DND-41 (cell line): ENCODE results near the gene SMARCC1.

Experiments
- ATAC-seq: fragments of 200-7000 bp; cut with Tn5 transposase; 3 replicates; pipeline ENCODE4 v1.9.1; 2021; ENCODE audit warnings: low read depth; ENCODE audit not compliant: insufficient read depth
- DNase-seq: peaks from one replicate; pipeline ENCODE4 v3.0.0-alpha.2; 2020
- H2AFZ ChIP-seq: 2 replicates; pipeline ENCODE4 v1.6.0; 2012; ENCODE audit warnings: low read depth, low read length
- H3K27ac ChIP-seq: 2 replicates; pipeline ENCODE4 v1.5.1; 2012; ENCODE audit warnings: low read length, inconsistent platforms
- H3K27me3 ChIP-seq: fragments of 200-600 bp; sonication (generic); 2 replicates; pipeline ENCODE4 v1.6.0; 2012; ENCODE audit warnings: low read length, mild to moderate bottlenecking, inconsistent platforms; ENCODE audit not compliant: insufficient read depth, poor library complexity
- H3K36me3 ChIP-seq: 2 replicates; pipeline ENCODE4 v1.5.1; 2012; ENCODE audit warnings: low read length, inconsistent platforms; ENCODE audit not compliant: insufficient read depth
- H3K4me1 ChIP-seq: 2 replicates; pipeline ENCODE4 v1.5.1; 2012; ENCODE audit warnings: mild to moderate bottlenecking, low read length; ENCODE audit not compliant: insufficient read depth
- H3K4me2 ChIP-seq: 2 replicates; pipeline ENCODE4 v1.6.0; 2012; ENCODE audit warnings: mild to moderate bottlenecking, moderate library complexity, low read length, inconsistent platforms; ENCODE audit not compliant: insufficient read depth
- H3K4me3 ChIP-seq, 2 experiments: fragments of 200-600 bp in 1 of 2; shearing (Covaris generic) in 1 of 2; 2 replicates each; pipeline ENCODE4 v1.5.1; 2012 to 2016; ENCODE audit warnings: inconsistent platforms in 2 of 2, low read length in 2 of 2, mild to moderate bottlenecking in 2 of 2, low read depth in 1 of 2, moderate library complexity in 1 of 2
- H3K79me2 ChIP-seq: 2 replicates; pipeline ENCODE4 v1.6.0; 2012; ENCODE audit warnings: low read length, inconsistent platforms; ENCODE audit not compliant: insufficient read depth
- H3K9ac ChIP-seq: 2 replicates; pipeline ENCODE4 v1.6.0; 2012; ENCODE audit warnings: low read depth, mild to moderate bottlenecking, inconsistent platforms, low read length, moderate library complexity
- H3K9me3 ChIP-seq: 2 replicates; pipeline ENCODE4 v1.5.1; 2012; ENCODE audit warnings: low read length, moderate library complexity, mild to moderate bottlenecking, inconsistent platforms; ENCODE audit not compliant: insufficient read depth, severe bottlenecking
- H4K20me1 ChIP-seq: 2 replicates; pipeline ENCODE4 v1.6.0; 2012; ENCODE audit warnings: low read length; ENCODE audit not compliant: insufficient read depth
- EZH2 ChIP-seq: IDR thresholded peaks from 3 replicates; pipeline ENCODE4 v1.6.1; 2012; ENCODE audit warnings: borderline replicate concordance, low read depth, mild to moderate bottlenecking, moderate library complexity, low read length, inconsistent platforms; ENCODE audit not compliant: severe bottlenecking
- TF ChIP-seq, protein P1 (sequence below): IDR thresholded peaks from 2 replicates; pipeline ENCODE4 v1.5.1; 2012; ENCODE audit warnings: borderline replicate concordance, low read length, moderate library complexity, mild to moderate bottlenecking; ENCODE audit not compliant: poor library complexity, severe bottlenecking; ENCODE audit errors: extremely low read depth

SMARCC1 gene

DNA sequence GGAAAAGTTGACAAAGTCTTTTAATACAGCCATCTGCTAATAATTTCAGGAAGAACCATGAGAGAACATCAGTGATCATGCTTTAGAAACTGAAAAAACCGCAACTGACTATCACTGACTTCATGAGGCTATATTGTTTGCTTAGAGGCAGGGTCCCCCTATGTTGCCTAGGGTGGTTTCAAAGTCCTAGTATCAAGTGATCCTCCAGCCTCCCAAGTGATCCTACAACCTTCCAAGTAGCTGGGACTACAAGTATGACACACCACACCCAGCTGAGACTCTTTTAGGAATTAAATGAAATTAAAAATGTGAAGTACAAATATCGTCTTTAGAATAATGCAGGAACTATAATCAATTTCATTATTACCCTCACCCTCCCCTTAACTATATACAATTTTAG lies 144.8 kb downstream of the SMARCC1 start:
- DNase-seq: no peak
- Histone ChIP-seq H3K27me3 (no peaks in the 10 kb centered on the region), H3K4me1 (no peaks in the 10 kb centered on the region), H4K20me1 (no peaks in the 10 kb centered on the region), H3K27ac (no peak overlapping the region), H2AFZ (no peak overlapping the region), H3K4me3 (no peak overlapping the region), H3K9me3 (no peaks in the 10 kb centered on the region), H3K79me2 (peaks cover 8% of the 10 kb centered on the region; the same call in 1 of the 2 replicates), H3K9ac (no peak overlapping the region), H3K4me2 (no peak overlapping the region), H3K36me3 (peaks cover 85% of the 10 kb centered on the region)
- no peak for ATAC-seq
- TF ChIP-seq, protein P1, sequence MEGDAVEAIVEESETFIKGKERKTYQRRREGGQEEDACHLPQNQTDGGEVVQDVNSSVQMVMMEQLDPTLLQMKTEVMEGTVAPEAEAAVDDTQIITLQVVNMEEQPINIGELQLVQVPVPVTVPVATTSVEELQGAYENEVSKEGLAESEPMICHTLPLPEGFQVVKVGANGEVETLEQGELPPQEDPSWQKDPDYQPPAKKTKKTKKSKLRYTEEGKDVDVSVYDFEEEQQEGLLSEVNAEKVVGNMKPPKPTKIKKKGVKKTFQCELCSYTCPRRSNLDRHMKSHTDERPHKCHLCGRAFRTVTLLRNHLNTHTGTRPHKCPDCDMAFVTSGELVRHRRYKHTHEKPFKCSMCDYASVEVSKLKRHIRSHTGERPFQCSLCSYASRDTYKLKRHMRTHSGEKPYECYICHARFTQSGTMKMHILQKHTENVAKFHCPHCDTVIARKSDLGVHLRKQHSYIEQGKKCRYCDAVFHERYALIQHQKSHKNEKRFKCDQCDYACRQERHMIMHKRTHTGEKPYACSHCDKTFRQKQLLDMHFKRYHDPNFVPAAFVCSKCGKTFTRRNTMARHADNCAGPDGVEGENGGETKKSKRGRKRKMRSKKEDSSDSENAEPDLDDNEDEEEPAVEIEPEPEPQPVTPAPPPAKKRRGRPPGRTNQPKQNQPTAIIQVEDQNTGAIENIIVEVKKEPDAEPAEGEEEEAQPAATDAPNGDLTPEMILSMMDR: no peak
- TF ChIP-seq EZH2: no peak

DNA sequence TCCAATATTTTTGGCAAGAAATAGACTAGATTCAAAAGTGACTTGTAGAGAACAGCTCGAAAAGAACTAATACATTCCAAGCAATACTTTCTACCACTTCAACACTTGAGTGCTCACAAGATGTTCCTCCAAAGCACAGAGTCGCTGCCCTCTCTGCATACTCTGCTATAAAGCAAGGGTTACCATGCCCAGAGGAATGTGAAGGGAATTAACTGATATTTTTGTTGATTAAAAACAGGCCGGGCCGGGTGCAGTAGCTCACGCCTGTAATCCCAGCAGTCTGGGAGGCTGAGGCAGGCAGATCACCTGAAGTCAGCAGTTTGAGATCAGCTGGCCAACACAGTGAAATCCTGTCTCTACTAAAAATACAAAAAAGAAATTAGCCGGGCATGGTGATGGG lies 145.5 kb downstream of the SMARCC1 start:
- no peak for ATAC-seq
- Histone ChIP-seq H3K4me1 (no peaks in the 10 kb centered on the region), H2AFZ (no peak overlapping the region), H3K4me3 (no peak overlapping the region), H3K36me3 (peaks cover 86% of the 10 kb centered on the region), H3K4me2 (no peak overlapping the region), H3K79me2 (peaks cover 8% of the 10 kb centered on the region; the same call in 1 of the 2 replicates), H3K9ac (no peak overlapping the region), H3K27me3 (no peaks in the 10 kb centered on the region), H4K20me1 (no peaks in the 10 kb centered on the region), H3K27ac (no peak overlapping the region), H3K9me3 (no peaks in the 10 kb centered on the region)
- DNase-seq: no peak
- TF ChIP-seq, protein P1: no peak
- TF ChIP-seq EZH2: no peak

DNA sequence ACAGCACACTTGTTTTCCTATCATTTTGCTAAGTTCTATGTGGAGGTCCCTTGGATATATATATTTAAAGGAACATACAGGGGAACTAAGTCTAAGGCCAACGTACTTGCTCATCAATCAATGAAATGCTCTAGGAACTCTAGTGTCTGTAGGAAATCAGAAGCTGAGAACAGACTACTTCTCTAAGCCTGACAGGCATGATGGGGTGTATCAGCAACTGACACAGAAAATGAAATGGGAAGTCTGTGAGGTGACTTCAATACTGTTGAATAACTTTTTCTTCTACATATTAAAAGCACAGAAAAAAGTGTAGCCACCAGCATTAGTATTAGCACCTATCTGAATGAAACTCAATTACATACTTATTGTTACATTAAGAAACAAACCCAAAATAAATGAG lies 146.2 kb downstream of the SMARCC1 start:
- TF ChIP-seq, protein P1: no peak
- no peak for TF ChIP-seq EZH2
- Histone ChIP-seq H3K27me3 (no peaks in the 10 kb centered on the region), H4K20me1 (no peaks in the 10 kb centered on the region), H3K4me1 (no peaks in the 10 kb centered on the region), H3K27ac (no peak overlapping the region), H3K79me2 (peaks cover 4% of the 10 kb centered on the region; the same call in 1 of the 2 replicates), H3K9me3 (no peaks in the 10 kb centered on the region), H3K36me3 (peaks cover 87% of the 10 kb centered on the region), H2AFZ (no peak overlapping the region), H3K4me2 (no peak overlapping the region), H3K9ac (no peak overlapping the region), H3K4me3 (no peak overlapping the region)
- DNase-seq (no peak), ATAC-seq (no peak)

DNA sequence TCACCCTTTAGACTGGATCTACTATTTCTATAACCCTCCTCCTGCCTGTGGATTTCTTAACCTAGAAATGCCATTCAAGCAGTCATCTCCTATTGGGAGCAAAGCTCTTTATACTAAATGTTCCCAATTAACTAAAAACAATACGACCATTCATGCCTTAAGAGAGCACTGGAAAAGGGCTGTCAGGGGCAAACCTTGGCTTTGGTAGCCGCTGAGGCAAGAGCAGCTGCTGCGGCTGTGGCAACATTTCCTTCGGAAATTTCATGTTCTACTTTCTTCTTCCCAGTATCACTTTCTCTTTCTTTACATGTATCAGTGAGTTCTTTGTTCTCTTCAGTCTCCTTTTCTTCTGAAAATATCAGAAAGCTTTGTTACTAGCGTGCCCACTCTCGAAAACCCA lies 146.7 kb downstream of the SMARCC1 start:
- Histone ChIP-seq H3K27ac (no peak overlapping the region), H3K27me3 (no peaks in the 10 kb centered on the region), H4K20me1 (no peaks in the 10 kb centered on the region), H3K4me2 (no peak overlapping the region), H3K79me2 (peaks cover 4% of the 10 kb centered on the region; the same call in 1 of the 2 replicates), H2AFZ (no peak overlapping the region), H3K9ac (no peak overlapping the region), H3K9me3 (no peaks in the 10 kb centered on the region), H3K36me3 (peaks cover 91% of the 10 kb centered on the region), H3K4me1 (no peaks in the 10 kb centered on the region), H3K4me3 (no peak overlapping the region)
- no peak for TF ChIP-seq EZH2
- TF ChIP-seq, protein P1: no peak
- DNase-seq (no peak), ATAC-seq (no peak)
